Thyroid gland (tissue), 4 donors: ENCODE results near the gene AGPAT2. TPM values are rescaled to one million over a fixed set of nuclear protein-coding genes. Genes with fewer than 3 reads are reported as not detected.

Experiments
- DNase-seq, 2 donors: peaks; one replicate each; pipeline ENCODE4 v3.0.0-alpha.2; 2019
- H3K27ac ChIP-seq, 3 donors: fragments of 200-600 bp; sonication (generic); 1 replicate in 2 of 3; 2 replicates in 1 of 3; pipeline ENCODE4 v1.5.1; 2016 to 2019; ENCODE audit warnings: mild to moderate bottlenecking in 1 of 3, moderate library complexity in 1 of 3
- H3K27me3 ChIP-seq: fragments of 200-600 bp; sonication (generic); one replicate; pipeline ENCODE4 v1.5.1; 2019
- H3K36me3 ChIP-seq, 2 donors: fragments of 200-600 bp; sonication (generic); one replicate each; pipeline ENCODE4 v1.5.1; 2016 to 2019
- H3K4me1 ChIP-seq, 2 donors: fragments of 200-600 bp; sonication (generic); one replicate each; pipeline ENCODE4 v1.5.1; 2017 to 2019
- H3K4me3 ChIP-seq, 3 donors: fragments of 200-600 bp; sonication (generic); replicated peaks in 1 of 3; 1 replicate in 2 of 3; 2 replicates in 1 of 3; pipeline ENCODE4 v1.5.1; 2016; ENCODE audit warnings: mild to moderate bottlenecking in 1 of 3
- H3K9me3 ChIP-seq: fragments of 200-600 bp; sonication (generic); one replicate; pipeline ENCODE4 v1.5.1; 2017
- POLR2A ChIP-seq, 2 donors: fragments of 450-650 bp; IDR thresholded peaks; one replicate each; pipeline ENCODE4 v1.6.1; 2017; ENCODE audit warnings: antibody characterized with exemption in 2 of 2, mild to moderate bottlenecking in 2 of 2, moderate library complexity in 1 of 2
- WGBS, 2 donors: methylation state at CpG; one replicate each; pipeline ENCODE4 v1.1.5; 2017; 5-methylcytosine and 5-hydroxymethylcytosine counted together
- intact Hi-C: fragments of 100-400 bp; cut with DNase I; formaldehyde crosslinking; loops from one replicate; pipeline ENCODE4 v1.15.1; 2023
- total RNA-seq, 4 donors: library from RNA; depleted of rRNA; stranded (reverse); fragments of >200 nt; gene quantifications; one replicate each; pipeline ENCODE4 v1.2.3, GENCODE V29; 2016
- TF ChIP-seq, protein P1 (sequence below), 6 experiments: fragments of 200-600 bp in 3 of 6; fragments of 450-650 bp in 3 of 6; sonication (generic) in 3 of 6; IDR thresholded peaks; one replicate each; pipeline ENCODE4 v1.5.1; 2016 to 2019; ENCODE audit warnings: antibody characterized with exemption in 6 of 6, mild to moderate bottlenecking in 2 of 6, inconsistent platforms in 1 of 6, moderate library complexity in 1 of 6

AGPAT2 gene
- total RNA-seq, 4 donors from 2014 or later = 58.6 to 78.7 (median 72.0) TPM

DNA sequence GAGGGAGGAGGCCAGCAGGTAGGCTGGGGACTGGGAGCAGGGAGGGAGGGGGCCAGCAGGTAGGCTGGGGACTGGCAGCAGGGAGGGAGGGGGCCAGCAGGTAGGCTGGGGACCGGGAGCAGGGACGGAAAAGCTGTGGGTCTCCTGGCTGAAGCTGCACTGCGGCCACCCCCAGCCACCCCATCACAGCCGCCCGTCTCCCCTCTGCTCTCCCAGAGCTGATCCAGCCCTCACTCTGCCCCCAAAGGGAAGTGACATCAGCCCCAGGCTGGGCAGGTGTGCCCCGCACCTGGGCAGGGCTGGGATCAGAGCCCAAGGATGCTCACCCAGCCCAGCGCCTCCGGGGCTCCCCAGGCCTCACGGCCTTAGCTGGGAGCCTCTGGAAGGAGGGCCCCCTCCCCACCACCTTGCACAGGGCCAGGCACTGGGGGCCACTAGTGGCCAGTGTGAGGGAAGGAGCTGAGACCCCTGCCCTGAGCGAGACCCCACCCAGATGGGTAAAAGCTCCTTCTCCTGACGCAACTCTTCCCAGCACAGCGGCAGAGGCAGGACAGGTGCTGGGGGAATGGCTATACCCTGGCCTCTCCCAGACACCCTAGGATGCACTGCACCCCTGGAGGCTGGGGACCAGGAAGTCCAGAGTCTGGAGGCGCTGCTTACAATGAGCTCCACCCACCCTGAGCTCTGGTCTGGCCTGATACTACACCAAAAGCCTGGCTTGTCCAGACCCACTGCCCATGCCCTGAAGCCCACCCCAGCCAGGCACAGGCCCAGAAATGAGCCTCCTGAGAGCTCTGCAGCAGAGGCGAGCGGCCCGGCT lies 11.6 kb downstream of the AGPAT2 start:
- TF ChIP-seq POLR2A (IDR thresholded peaks at IDR 0.05) = no peak
- TF ChIP-seq, protein P1, sequence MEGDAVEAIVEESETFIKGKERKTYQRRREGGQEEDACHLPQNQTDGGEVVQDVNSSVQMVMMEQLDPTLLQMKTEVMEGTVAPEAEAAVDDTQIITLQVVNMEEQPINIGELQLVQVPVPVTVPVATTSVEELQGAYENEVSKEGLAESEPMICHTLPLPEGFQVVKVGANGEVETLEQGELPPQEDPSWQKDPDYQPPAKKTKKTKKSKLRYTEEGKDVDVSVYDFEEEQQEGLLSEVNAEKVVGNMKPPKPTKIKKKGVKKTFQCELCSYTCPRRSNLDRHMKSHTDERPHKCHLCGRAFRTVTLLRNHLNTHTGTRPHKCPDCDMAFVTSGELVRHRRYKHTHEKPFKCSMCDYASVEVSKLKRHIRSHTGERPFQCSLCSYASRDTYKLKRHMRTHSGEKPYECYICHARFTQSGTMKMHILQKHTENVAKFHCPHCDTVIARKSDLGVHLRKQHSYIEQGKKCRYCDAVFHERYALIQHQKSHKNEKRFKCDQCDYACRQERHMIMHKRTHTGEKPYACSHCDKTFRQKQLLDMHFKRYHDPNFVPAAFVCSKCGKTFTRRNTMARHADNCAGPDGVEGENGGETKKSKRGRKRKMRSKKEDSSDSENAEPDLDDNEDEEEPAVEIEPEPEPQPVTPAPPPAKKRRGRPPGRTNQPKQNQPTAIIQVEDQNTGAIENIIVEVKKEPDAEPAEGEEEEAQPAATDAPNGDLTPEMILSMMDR (IDR thresholded peaks at IDR 0.05) = no peak
- peaks cover 8 to 9% of the 10 kb centered on the region in 2 donors for H3K36me3 ChIP-seq
- 80 to 95% methylated on average over 6 of the region's 16 CpGs for WGBS, 2 donors
- no peak for DNase-seq
- intact Hi-C loops = no loop called here
- H3K4me3 ChIP-seq = no peak overlapping the region
- H3K9me3 ChIP-seq = no peaks in the 10 kb centered on the region
- H3K4me1 ChIP-seq = peaks cover 0 to 4% of the 10 kb centered on the region in 2 donors
- no peaks in the 10 kb centered on the region for H3K27me3 ChIP-seq
- H3K27ac ChIP-seq = no peak overlapping the region

DNA sequence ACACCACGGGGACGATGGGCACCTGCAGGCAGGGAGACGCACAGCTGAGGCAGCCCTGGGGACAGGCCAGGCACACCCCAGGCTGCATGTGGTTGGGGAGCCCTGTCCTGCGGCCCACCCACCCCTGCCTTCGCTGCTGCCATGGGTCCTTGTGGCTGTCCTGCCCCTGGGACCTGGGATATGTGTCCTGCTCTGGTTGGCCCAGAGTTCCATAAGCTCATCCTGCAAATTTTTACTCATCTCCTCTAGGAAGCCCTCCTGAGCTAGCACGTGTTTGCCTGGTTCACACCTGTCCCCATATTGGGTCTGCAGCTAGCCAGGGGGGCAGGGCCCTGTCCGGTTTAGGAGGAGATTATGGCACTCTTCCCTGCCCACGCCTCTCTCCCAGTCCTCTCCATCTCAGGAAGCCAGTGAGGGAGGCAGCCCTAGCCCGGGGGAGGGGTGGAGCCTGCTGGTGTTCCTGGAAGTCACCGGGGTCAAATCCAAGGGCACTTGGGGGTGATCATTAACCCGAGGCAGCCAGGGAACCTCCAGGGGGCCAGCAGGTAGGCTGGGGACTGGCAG lies 12.4 kb downstream of the AGPAT2 start:
- Histone ChIP-seq H3K9me3 (no peaks in the 10 kb centered on the region), H3K4me1 (peaks cover 0 to 7% of the 10 kb centered on the region in 2 donors), H3K27me3 (no peaks in the 10 kb centered on the region), H3K4me3 (no peak overlapping the region), H3K36me3 (peaks cover 8 to 9% of the 10 kb centered on the region in 2 donors), H3K27ac (no peak overlapping the region)
- intact Hi-C loops = no loop called here
- 75 to 82% methylated on average over 9 to 10 of the region's 11 CpGs for WGBS, 2 donors
- TF ChIP-seq, protein P1 (IDR thresholded peaks at IDR 0.05) = no peak
- no peak for TF ChIP-seq POLR2A (IDR thresholded peaks at IDR 0.05)
- DNase-seq = no peak

DNA sequence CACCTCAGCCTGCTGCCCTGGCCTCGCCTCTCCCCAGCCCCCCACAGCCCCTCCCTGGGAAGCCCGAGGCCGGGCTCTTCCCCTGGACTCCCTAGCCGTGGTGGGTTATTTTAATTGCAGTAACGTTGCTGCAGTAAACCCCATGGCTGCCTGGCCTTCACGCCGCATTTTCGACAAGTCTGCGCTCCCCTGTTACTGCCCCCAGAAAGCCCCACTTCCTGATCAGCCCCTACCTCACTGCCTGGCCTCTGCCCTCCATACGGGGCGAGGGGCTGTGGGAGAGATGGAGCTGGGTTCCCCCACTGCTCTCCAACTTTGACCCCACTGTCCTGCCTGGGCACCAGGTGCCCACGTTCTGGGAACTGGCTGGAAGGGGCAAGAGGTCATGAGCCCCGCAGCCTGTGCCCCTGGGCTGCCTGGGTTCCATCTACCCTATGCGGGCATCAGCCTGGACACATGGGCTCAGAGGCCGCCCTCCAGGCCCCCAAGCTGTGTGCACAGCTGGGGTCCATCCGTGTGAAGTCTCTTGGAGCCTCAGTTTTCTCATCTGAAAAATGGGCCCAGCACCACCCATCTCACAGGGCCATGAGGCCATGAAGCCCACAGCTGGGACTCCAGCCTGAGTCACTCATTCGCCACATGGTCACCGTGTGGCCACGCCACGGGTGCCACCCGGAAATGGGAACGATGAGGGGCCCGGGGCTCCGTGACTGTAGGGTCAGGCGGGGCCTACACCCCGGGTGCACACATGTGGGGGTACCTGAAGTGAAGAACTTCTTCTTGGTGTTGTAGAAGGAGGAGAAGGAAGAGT lies 13.1 kb downstream of the AGPAT2 start:
- H3K9me3 ChIP-seq = no peaks in the 10 kb centered on the region
- H3K36me3 ChIP-seq = peaks cover 8 to 9% of the 10 kb centered on the region in 2 donors
- no peak for TF ChIP-seq POLR2A (IDR thresholded peaks at IDR 0.05)
- TF ChIP-seq, protein P1 (IDR thresholded peaks at IDR 0.05) = no peak
- DNase-seq = no peak
- H3K27me3 ChIP-seq = no peaks in the 10 kb centered on the region
- intact Hi-C loops = no loop called here
- WGBS, 2 donors = 70 to 93% methylated on average over 12 to 26 of the region's 26 CpGs
- peaks cover 0 to 5% of the 10 kb centered on the region in 2 donors for H3K4me1 ChIP-seq
- H3K4me3 ChIP-seq = no peak overlapping the region
- no peak overlapping the region for H3K27ac ChIP-seq

DNA sequence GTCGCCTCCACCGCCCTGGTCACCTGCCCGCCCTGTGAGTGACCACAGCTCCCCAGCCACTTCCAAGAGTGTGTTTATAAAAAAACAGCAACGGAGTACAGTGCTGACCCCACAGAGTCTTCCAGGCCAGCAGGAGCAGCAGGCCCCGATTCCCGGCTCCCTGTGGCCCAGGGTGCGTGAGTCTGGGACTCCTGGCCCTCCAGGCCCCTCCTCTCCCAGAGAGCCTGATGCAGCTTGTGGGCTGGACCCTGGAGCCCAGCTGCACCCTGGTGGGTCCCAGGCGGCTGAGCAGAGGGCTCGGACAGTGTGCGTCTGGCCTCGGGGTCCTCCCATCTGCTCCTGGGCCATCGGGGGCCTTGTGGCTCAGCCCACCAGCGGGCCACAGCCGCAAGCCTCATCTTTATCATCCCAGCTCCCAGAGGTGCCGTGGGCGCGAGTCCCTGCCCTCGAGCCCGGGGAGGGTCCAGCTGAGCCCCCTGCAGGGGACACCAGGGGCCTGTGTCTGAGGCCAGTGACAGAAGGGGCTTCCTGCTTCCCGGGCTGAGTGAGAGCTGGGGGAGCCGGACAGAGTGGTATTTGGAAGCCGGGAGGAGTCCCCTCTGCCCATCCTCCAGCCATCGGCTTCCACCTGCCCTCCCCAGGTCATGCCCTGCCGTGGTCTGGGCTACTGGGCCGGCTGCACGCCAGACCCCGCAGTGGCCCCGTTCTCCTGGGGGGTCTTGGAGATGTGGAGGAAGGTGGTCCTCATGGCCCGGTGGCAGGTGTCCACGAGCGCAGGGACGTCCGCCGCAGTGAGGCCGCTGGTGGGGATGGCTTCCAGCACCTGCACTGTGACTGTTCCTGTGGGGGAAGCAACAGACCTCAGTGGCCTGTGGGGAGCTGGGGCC lies 13.9 kb downstream of the AGPAT2 start:
- H3K9me3 ChIP-seq = no peaks in the 10 kb centered on the region
- TF ChIP-seq POLR2A (IDR thresholded peaks at IDR 0.05) = no peak
- TF ChIP-seq, protein P1 (IDR thresholded peaks at IDR 0.05) = no peak
- H3K27ac ChIP-seq = no peak overlapping the region
- H3K4me1 ChIP-seq = peaks cover 0 to 5% of the 10 kb centered on the region in 2 donors
- H3K4me3 ChIP-seq = no peak overlapping the region
- no peaks in the 10 kb centered on the region for H3K27me3 ChIP-seq
- intact Hi-C loops = no loop called here
- no peak for DNase-seq
- 76% methylated on average over 19 of the region's 35 CpGs; no CpG with 5 or more reads in 1 of the 2 donors for WGBS, 2 donors
- peaks cover 8 to 9% of the 10 kb centered on the region in 2 donors for H3K36me3 ChIP-seq
